HTR-8/SVneo (cell line): Measurements from ENCODE around the gene RHBDD3.

Experiments used
- DNase-seq: peaks from one replicate; pipeline ENCODE4 v3.0.0; 2011; ENCODE audit warnings: low spot score, mixed read lengths; ENCODE audit not compliant: insufficient read length
- FAIRE-seq: peaks from 2 replicates; lab custom pipeline; 2011; peaks lifted over from hg19 to GRCh38; lab: Jason Lieb, UNC

RHBDD3 gene

DNA sequence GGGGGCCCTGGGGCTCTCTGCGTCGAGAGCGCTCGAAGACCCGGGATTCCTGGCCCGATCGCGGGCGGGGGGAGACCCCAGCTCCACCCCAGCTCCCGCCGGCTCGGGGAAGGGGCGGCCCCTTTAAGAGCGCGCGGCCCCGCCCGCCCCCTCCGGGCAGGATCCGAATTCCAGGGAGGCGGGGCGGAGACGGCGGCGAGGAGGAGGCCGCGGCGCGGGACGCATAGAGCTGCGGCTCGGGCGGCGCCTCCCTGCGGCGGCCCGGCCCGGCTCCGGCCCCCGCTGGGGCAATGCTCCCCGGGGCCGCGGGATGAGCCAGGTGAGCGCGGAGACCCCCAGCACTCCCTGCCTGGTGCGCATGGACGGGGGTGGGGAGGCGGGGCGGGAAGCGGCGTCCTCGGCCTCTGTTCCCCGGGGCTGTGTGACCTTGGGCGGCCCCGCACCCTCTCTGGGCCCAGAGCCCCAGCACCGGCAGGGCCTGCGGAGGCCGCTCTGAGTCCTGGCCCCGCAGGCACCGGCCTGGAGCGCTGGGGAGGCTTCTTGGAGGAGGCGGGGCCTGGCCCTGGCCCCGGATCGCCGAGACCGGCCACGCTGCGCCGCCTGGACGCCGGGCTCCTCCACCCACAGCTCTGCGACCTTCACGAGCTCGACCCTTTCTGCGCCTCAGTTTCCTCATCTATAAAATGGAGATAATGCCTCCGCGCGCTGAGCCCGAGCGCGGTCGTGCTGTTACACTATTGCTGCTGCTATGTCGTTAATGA is 39.2 kb upstream of the RHBDD3 start:
- DNase-seq, result peak; percentile 57

DNA sequence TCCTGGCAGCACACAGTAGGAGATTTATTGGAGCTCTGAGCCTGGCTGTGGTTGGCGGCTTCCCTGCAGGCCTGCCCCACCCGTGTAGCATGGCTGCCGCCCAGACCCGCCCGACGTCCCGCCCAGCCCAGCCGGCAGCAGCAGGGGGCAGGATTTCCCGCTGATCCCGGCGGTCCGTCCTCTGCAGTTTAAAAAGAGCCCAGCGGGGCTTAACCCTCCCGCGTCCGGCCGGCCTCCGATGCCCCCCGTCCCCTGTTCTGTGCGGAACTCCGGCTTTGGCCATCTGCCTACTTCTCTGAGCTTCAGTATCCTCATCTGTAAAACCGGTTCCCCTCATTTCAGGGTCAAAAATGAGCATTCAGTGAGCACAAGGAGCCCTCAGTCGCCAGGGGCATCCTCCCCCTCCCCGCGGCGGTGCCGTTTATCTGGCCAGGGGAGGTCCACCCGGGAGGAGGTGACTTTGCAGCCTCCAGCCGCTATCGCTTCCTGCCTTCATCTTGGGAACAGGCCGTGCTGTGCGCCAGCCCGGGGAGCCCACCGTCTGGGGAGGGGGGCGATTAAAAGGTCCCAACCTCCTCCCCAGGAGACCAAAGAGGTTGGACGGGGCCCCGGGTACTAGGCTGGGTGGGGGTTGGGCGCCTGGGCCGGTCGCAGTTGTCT is 38.5 kb upstream of the RHBDD3 start, which contains the start of gene GAS2L1:
GAS2L1 (plus strand) TSS at position 476 of the 660 bp plus-strand sequence. CDS start 1,456 bp downstream, outside the sequence.
- FAIRE-seq, result no peak
- DNase-seq, result peak; percentile 81

More for the DNA sequence above, 39.2 kb upstream of the RHBDD3 start:
- FAIRE-seq, result no peak

DNA sequence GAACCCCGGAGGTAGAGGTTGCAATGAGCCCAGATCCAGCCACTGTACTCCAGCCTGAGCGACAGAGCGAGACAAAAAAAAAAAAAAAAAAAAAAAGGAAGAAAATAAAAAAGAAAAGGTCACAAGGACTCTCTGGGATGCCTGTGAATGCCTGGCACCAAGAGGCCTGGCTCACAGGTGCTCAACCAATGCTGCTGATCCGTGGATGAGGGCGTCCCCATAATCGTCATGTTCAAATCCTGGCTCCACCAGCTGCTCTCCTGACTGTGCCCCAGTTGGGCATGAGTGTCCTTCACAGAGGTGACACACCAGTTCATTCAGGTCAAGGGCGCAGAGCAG is 38.0 kb upstream of the RHBDD3 start:
- no peak for FAIRE-seq
- DNase-seq, result no peak

DNA sequence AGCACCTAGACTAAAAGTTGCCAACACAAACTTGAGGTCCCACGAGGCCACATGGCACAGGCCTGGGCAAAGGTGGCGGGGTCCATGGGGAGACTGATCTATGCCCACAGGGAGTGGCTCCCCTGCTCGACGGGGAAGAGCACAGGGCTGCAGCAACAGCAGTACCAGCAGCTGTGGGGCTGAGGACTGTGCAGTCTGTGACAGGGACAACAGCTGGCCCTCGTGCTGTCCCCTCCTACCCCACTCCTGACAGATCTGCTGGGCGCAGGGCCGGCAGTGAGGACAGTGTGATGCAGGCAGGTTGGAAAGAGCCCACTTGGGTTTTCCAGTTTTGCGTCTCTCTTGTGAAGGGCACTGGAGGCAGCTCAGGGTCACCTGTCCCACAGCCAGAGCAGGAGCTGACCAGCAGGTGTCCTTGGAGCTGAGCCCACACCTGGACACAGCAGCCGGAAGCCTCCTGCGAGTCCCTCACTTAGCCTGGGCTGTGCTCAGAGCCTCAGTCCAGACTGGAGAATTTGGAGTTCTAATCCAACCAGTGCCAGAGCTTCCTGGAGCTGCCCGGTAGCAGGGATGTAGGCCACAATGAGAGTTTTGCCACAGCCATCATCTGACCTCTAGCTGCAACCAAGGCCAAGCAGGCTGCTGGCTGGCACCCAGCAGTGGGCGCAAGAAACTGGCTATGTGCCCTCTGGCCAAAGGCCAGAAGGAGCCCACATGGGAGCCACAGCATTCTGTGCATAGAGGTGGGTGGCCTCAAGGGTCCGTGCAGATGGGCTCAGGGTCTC is 35.1 kb upstream of the RHBDD3 start:
- no peak for FAIRE-seq
- DNase-seq, result no peak

DNA sequence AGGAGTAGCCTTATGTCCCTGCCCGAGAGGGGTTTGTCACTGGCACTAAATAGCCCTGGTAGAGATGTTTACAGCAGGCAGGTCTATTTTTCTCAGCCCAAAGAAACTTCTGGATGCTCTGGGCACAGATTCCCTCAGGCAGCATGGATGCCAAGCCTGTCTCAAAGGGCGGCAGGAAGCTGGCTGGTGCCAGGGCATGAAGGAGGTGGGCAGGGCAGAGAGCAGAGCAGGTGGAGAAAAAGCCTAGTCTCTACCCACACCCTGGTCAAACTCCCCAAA is 34.6 kb upstream of the RHBDD3 start:
- FAIRE-seq, result no peak

DNA sequence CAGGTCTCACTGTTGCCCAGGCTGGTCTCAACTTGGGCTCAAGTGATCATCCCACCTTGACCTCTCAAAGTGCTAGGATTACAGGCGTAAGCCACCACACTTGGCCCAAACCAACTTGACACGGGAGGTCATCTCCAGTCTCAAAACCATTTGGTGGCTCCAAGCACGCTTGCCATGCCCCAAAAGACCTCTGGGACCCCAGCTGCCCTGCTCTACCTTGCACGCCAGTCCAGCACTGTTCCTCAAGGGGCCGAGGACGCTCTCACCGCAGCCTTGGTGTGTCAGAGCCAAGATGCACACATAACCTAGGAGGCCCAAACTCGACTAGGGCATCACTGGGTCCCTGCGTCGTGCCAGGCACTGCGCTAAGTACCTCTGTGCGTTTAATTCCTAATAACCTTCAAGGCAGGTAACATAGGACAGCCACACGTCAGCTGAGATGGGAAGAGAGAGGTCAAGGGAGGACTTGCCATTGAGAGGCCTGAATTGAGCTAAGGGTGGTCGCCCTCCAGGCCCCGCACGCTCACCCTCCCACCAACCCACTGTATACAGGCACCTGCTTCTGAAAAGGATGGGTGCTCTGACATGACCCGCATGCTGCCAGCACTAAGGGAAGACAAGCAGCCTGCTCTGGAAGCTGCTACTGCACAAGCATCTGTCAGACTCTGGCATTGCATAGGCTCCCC is 34.1 kb upstream of the RHBDD3 start:
- FAIRE-seq (no peak), DNase-seq (no peak)

More for the DNA sequence above, 34.6 kb upstream of the RHBDD3 start:
- DNase-seq, result no peak

DNA sequence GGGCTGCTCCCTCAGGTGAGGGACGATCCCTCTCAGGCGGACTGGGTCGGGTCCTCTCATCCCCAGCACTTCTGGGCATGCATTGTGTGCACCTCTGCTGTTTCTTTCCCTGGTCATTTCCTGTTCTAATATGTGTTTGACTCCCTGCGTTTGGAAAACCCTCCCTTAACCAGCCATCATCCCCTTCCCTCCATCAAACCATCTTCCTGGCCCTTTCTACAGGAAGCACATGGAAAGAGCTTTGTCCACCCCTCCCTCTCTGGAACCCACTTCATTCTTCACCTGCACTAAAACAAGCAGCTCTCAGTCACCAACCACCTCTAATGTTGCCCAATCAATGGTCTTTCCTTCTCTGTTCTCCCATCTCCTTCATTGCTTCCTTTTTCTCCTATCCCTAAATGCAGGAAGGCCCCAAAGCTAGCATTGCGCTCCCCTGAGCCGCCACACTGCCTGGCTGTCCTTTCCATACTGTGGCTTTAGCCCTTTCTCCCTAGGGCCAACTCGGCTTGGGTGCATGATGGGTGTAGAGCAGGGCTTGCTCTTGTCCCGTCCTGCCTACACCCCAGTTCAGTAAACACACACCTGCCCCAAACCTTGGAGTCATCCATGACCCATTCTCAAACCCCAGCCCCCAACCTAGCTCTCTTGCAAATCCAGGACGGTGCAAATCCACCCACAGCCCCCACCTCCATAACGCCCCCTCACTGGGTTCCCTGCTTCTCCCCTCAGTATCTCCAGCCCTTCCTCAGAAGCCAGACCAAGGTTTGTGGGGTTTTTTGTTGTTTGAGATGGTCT is 33.2 kb upstream of the RHBDD3 start:
- no peak for FAIRE-seq

DNA sequence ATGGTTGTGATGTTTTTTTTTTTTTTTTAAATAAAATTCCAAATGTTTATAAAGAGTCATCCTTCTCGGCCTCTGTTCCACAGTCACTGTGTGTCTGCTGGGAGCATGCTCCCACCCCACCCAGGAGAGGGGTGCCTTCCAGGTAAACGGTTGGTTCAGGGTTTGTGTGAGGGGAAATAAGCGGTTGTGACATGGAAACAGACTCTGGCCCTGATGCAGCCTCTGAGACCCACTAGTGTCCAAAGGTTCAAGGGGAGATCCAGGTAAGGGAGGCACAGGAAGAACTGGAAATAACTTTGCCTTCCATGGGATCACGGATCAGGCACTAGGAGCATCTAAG is 32.7 kb upstream of the RHBDD3 start:
- FAIRE-seq (no peak), DNase-seq (no peak)

More for the DNA sequence above, 33.2 kb upstream of the RHBDD3 start:
- no peak for DNase-seq

DNA sequence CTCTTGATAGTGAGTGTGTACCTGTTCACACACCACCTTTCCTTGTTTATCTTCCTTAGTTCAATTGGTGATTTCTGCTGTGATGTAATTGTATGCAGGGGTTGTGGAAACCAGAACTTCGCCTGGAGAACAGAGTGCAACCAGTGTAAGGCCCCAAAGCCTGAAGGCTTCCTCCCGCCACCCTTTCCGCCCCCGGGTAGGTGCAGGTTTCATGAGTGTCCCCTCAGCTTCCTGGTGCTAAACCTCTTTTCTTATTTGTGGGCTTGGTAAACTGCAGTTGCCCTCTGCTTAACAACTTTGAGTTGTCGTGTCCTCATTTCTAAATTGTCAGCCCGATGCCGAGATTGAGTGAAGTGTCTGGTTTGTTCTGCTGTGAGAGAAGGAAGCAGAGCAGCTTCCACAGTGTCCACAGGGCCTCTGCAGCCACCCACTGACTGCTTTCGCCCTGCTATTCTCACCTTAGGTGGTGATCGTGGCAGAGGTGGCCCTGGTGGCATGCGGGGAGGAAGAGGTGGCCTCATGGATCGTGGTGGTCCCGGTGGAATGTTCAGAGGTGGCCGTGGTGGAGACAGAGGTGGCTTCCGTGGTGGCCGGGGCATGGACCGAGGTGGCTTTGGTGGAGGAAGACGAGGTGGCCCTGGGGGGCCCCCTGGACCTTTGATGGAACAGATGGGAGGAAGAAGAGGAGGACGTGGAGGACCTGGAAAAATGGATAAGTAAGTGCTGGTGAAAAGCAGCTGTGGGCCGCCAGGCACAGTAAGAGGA is 31.5 kb upstream of the RHBDD3 start:
- FAIRE-seq (no peak), DNase-seq (no peak)

DNA sequence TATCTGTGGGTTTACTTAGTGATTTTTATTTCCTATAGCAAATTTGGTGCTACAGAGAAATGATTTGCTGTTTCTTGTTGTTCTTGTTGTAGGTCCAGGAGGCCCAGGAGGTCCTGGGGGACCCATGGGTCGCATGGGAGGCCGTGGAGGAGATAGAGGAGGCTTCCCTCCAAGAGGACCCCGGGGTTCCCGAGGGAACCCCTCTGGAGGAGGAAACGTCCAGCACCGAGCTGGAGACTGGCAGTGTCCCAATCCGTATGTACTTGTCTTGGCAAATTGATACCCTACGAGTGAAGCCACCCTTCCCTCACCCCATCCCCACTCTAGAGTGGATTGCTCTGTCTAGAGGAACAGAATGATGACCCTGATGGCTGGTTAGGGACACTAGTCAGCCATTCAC is 30.9 kb upstream of the RHBDD3 start:
- no peak for DNase-seq
- no peak for FAIRE-seq

DNA sequence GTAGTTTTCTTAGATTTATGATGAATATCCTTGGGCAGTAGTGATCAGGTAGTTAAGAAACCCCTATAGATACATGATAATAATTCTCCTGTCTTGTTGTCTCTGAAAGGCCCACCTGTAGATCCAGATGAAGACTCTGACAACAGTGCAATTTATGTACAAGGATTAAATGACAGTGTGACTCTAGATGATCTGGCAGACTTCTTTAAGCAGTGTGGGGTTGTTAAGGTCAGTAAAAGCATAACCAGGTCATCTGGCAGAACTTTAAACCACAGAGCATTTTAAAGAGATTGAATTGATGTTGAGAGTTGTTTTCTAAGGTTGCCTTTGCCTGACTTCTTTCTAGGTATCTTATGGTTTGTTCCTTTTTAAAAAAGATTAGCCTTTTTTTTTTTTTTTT is 24.6 kb upstream of the RHBDD3 start:
- no peak for DNase-seq
- FAIRE-seq, result no peak

DNA sequence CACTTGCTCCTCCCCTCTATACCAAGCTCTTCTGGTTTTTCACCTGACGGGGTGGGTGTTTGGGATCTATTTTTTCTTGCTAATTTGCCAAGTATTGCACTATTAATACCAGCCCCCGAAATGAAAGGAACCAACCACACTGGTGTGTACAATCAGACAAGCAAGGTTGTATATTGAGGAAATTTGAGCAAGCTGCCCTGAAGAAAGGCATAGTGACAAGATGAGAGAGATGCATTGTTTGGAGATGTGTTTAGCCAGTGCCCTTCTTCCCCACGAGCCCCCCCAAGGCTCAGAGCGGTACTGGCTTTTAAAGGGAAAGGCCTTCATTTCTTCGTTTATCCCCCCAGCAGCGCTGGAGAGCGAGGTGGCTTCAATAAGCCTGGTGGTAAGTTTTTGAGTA is 23.4 kb upstream of the RHBDD3 start:
- no peak for DNase-seq
- no peak for FAIRE-seq

DNA sequence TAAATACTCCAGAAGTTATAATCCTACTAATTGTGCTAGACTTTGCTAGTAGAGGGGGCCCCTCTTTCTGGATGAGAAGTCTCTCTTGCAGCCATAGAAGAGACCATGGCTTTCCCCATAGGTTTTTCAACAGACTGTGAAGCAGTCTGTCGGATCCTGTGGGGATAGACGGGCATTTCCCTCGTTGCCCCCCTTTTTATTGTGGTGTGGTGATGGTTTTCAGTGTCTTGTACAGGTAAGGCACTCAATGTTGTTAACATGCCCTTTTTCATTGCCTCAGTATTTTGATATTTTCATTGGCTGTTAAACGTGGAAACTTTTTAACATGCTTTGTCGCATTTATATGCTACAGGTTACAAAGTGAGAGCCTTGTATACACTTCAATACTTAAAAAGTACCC is 22.3 kb upstream of the RHBDD3 start:
- DNase-seq (no peak), FAIRE-seq (no peak)

DNA sequence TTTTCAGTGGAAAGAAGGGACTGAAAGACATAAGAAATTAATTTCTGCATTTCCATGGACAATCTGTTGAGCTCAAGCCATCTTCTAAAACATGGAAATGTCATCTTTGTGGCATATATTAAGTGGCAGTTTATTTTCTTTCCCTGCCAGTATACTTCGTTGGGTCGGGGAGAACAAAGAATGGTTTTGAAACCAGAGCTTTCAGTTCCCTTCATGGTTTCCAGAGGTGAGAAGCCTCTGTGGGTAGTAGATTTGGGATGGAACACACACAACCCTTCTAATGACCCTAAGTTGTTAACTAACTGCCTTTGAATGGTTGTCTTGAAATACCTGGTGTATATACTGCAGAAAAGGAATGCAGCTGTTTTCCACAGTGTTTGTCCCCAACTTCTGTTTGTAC is 21.1 kb upstream of the RHBDD3 start:
- DNase-seq (no peak), FAIRE-seq (no peak)

DNA sequence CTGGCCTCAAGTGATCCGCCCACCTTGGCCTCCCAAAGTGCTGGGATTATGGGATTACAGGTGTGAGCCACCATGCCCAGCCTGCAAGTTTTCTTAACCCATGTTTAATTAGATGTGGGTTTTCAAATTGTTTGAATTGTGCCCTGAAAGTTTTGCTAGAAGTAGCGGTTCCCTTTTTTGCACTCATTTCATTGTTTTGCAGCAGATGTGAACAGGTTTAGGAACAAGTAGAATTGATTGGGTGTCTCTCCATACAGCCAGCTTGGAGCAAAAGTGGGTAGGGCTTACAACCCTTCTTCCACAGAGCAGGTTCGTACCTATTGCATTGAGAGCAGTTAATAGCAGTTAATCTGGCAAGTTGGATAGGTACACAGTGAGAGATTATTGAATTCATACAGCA is 16.4 kb upstream of the RHBDD3 start:
- DNase-seq, result no peak

DNA sequence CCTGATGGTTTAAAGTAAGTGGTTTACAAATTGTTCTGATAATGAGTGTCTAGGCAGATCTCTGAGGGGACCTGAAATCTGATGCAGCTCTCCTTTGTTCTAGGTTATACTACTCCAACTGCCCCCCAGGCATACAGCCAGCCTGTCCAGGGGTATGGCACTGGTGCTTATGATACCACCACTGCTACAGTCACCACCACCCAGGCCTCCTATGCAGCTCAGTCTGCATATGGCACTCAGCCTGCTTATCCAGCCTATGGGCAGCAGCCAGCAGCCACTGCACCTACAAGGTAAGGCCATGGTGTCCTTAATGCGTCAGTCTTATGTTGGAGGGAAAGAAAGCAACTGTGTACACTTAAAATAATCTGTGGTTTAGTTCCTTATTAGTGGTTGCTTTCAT is 10.1 kb upstream of the RHBDD3 start:
- FAIRE-seq, result no peak
- DNase-seq, result no peak

More for the DNA sequence above, 16.4 kb upstream of the RHBDD3 start:
- FAIRE-seq, result no peak

DNA sequence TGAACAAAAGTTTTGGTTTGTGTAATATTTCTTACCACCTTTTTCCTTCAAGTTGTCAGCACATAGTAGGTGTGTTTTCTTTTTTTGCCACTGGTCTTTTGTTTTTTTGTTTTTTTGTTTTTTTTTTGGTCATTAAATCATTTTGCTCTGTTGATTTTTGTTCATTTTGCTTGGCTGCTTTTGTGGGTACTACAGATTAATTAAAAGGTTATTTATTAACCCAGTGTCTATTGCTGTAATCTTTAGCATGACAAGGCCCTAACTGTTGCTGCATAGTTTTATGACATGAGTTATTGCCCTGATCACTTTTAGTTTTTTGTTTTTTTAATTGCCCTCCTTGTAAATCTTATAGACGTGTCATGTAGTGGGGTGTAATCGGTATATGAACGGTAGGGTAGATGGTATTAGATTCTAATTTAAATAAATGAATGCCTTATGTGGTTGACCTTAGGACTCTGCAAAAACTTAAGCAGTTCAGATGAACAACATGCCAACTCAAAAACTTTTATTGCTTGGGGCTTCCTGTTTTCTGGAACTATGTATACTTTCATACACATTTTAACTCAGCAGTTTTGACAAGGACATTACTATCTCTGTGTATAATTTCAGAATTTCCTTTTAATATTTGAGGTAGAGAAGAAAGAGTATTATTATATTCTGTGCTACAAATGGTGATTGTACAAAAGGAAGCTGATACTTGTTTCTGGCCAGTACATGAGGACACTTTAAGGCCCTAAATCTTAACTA is 8.2 kb upstream of the RHBDD3 start:
- no peak for FAIRE-seq
- DNase-seq, result no peak

DNA sequence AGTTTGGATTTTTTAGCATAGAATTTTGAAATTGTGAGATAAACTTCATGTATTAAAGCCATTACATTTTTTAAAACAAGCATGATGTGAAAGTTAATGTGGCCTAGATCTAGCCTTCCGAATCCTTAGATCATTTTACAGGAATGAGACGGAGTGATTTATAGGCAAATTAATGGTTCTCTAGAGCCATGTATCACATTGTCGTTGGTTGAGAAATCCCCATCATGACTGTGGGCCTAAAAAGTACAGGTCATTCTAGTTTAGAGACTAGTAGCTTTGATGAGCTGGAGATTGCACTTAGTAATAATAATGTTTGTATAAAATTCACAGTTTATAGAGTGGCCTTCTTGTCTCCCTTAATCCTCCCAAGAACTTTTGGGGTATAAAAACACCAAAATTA is 7.4 kb upstream of the RHBDD3 start:
- no peak for FAIRE-seq
- no peak for DNase-seq

DNA sequence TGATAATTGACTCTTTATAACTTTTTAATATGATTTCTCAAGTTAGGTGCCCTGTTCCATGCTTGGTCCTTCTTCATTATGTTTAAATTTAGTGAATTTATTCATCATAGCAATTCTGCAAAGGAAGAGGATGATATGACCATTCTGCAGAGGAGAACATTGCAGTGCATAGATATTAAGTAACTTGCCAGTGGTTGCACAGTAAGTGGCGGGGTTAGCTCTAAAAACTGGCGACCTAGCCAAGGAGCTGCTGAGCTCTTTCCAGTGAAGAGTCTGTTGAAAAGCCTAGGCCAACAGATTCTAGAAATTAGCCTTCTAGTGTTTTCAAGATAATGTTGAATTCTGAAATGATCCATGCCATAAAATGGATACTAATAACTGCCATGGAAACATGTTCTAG is 4.8 kb upstream of the RHBDD3 start:
- DNase-seq, result no peak
- no peak for FAIRE-seq
